Muscle layer of duodenum (tissue), 2 donors: ENCODE data around the gene C1orf116.

ENCODE experiments used
- H3K27ac ChIP-seq: one replicate; pipeline ENCODE4 v1.7.0; 2013; ENCODE audit warnings: mild to moderate bottlenecking, low read length
- H3K27me3 ChIP-seq: one replicate; pipeline ENCODE4 v1.7.0; 2013; ENCODE audit warnings: low read depth, mild to moderate bottlenecking, control low read depth, low read length
- H3K36me3 ChIP-seq, 2 donors: one replicate each; pipeline ENCODE4 v1.7.0; 2013; ENCODE audit warnings: low read length in 2 of 2, control low read depth in 1 of 2, mild to moderate bottlenecking in 1 of 2; ENCODE audit not compliant: insufficient read depth in 2 of 2, control insufficient read depth in 1 of 2
- H3K4me1 ChIP-seq, 2 donors: one replicate each; pipeline ENCODE4 v1.7.0; 2013; ENCODE audit warnings: low read length in 2 of 2, mild to moderate bottlenecking in 2 of 2, control low read depth in 1 of 2, moderate library complexity in 1 of 2; ENCODE audit not compliant: insufficient read depth in 2 of 2, control insufficient read depth in 1 of 2
- H3K4me3 ChIP-seq, 2 donors: one replicate each; pipeline ENCODE4 v1.7.0; 2013; ENCODE audit warnings: low read length in 2 of 2, low read depth in 1 of 2, mild to moderate bottlenecking in 1 of 2
- H3K9me3 ChIP-seq, 2 donors: one replicate each; pipeline ENCODE4 v1.7.0; 2013; ENCODE audit warnings: low read length in 2 of 2, control low read depth in 1 of 2, mild to moderate bottlenecking in 1 of 2; ENCODE audit not compliant: control insufficient read depth in 1 of 2
- donor health status: healthy.

Gene C1orf116

GRCh38 chr1:207004931-207005830 lies 27.4 kb downstream of the C1orf116 start:
- no peaks in the 10 kb centered on the region for H3K27me3 ChIP-seq
- no peak overlapping the region for H3K4me3 ChIP-seq
- no peaks in the 10 kb centered on the region for H3K9me3 ChIP-seq
- H3K36me3 ChIP-seq: no peaks in the 10 kb centered on the region
- H3K4me1 ChIP-seq: peaks cover 0 to 5% of the 10 kb centered on the region in 2 donors
- peak overlapping the region; percentile 41 for H3K27ac ChIP-seq

DNA sequence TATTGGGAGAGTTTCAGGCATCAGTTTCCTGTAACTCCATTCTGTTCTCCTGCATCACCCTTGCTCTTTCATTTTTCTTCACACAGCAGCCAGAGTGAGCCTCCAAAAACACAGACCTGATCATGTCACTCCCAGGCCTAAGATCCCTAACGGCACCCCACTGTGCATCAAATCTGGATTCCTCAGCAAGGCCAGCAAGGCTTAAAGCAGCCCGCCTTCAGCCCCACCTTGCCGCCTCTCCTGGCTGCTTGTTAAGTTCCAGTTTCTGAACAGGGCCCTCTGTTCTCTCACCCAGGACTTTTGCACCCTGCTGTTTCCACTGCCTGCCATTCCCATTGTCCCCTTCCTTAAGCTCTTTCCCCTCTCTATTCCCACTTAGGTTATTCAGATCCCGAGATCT lies 29.3 kb downstream of the C1orf116 start:
- Histone ChIP-seq H3K36me3 (no peaks in the 10 kb centered on the region), H3K4me3 (no peak overlapping the region), H3K9me3 (no peaks in the 10 kb centered on the region), H3K4me1 (peaks cover 0 to 5% of the 10 kb centered on the region in 2 donors), H3K27ac (no peak overlapping the region), H3K27me3 (no peaks in the 10 kb centered on the region)

DNA sequence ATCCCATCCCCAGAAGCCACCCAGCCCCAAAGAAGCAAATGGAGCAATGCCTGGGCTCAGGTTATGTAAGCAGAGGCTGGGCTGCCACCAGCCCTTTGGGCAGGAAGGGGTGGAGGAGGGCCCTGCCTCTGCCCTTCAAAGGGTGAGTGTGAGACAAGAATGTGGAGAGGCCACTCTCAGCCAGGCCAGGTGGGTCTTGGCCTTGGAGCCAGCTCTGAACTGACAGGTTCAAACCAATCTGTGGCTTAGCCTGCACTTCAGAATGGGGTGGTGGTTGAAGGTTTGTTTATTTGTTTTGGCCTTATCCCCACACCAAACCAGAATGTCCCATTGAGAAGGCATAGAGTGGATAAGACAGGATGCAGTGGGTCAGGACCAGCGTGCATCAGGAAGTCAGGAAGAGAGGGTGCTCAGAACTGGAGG lies 29.8 kb downstream of the C1orf116 start:
- H3K4me1 ChIP-seq: peaks cover 0 to 5% of the 10 kb centered on the region in 2 donors
- H3K4me3 ChIP-seq: no peak overlapping the region
- H3K27ac ChIP-seq: no peak overlapping the region
- H3K36me3 ChIP-seq: no peaks in the 10 kb centered on the region
- no peaks in the 10 kb centered on the region for H3K27me3 ChIP-seq
- H3K9me3 ChIP-seq: no peaks in the 10 kb centered on the region

DNA sequence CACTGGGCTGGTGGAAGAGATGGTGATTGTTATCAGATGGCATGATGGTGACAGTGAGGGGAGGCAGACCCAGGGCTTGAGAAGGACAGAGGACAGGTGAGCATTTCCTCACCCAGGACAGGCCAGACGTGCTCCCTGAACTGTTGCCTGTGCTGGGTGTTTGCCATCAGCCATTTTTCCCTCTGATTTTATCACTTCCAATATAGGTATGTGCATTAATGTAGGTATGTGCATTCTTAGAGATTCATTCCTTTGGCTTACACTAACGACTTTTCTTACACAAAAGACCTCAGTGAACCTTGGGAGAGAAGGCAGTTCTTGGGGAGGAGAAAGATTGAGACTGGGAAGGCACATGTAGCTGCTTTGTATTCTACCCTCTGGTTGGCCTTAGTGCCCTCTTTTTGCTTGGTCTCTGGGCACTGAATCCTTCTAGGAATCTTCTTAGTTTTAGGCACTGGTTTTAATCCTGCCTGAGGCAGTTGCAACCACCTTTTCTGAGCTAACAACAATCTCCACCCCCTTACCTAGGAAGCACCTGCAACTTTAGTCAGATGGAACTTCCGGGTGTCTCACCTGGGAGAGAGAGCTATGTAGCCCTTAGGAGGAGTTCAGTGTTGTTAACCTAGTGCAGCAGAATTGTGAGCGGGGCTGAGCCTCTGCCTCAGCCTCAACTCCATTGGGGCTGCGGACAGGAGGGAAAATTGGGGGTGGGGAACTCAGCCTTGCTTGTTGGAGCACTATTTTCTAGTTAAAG lies 30.9 kb downstream of the C1orf116 start:
- Histone ChIP-seq H3K27ac (no peak overlapping the region), H3K4me3 (no peak overlapping the region), H3K27me3 (no peaks in the 10 kb centered on the region), H3K36me3 (no peaks in the 10 kb centered on the region), H3K4me1 (peaks cover 0 to 5% of the 10 kb centered on the region in 2 donors), H3K9me3 (no peaks in the 10 kb centered on the region)

DNA sequence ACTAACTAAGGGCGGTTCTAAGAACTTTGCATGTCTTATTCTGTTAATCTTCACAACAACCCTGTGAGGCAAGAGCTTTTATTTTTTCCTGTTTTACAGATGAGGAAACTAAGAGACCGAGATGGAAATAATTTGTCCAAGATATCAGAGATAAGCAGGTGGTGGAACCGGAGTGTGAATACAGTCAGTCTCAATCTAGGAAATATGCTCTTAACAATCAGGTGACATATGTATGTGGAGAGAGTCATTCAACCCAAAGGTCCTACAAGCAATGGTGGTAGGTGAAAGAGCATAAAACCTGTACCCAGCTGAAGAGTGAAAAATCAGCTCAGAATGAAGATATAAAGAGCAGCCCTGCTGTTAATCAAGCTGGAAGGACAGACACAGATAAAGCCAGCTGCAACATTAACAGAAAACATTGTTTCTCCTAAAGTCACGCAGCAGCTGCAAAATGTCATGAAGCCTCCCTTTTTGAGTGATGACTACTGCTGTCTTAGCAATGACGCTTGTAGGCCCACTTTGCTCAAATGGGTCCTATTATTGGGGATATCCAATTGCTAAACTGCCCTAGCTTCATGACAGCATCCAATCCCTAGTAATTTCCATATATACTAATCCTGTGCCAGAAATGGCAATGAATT lies 31.8 kb downstream of the C1orf116 start:
- Histone ChIP-seq H3K27ac (no peak overlapping the region), H3K4me1 (peaks cover 0 to 2% of the 10 kb centered on the region in 2 donors), H3K27me3 (no peaks in the 10 kb centered on the region), H3K4me3 (no peak overlapping the region), H3K9me3 (no peaks in the 10 kb centered on the region), H3K36me3 (no peaks in the 10 kb centered on the region)

- Histone ChIP-seq H3K9me3 (no peaks in the 10 kb centered on the region), H3K27ac (no peak overlapping the region), H3K36me3 (no peaks in the 10 kb centered on the region), H3K4me1 (no peaks in the 10 kb centered on the region), H3K4me3 (no peak overlapping the region), H3K27me3 (no peaks in the 10 kb centered on the region)
Observed at GRCh38 chr1:206998816-206999215, 33.7 kb downstream of the C1orf116 start.

- Histone ChIP-seq H3K36me3 (no peaks in the 10 kb centered on the region), H3K27me3 (no peaks in the 10 kb centered on the region), H3K4me3 (no peak overlapping the region), H3K4me1 (no peaks in the 10 kb centered on the region), H3K27ac (no peak overlapping the region), H3K9me3 (no peaks in the 10 kb centered on the region)
Observed at GRCh38 chr1:206992790-206993189, 39.8 kb downstream of the C1orf116 start.

DNA sequence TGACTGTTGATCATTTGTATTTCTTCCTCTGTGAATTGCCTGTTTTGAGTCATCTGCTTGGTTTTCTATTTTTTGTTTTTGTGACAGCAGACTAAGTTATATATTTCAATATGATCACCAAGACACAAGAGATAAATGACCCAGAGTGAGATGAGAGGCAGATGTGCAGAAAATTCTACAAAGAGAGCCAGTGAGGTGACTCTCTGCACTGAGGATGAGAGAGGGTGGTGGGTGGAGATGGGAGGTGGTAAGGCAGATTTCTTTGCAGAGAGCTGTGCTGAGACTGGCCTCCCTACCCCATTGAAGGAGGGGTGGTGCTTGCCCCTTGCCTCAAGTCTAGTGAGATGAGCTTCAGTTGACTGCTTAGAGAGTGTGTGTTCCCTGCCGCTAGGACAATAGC lies 44.7 kb downstream of the C1orf116 start:
- Histone ChIP-seq H3K9me3 (no peaks in the 10 kb centered on the region), H3K27ac (no peak overlapping the region), H3K4me1 (no peaks in the 10 kb centered on the region), H3K36me3 (no peaks in the 10 kb centered on the region), H3K27me3 (no peaks in the 10 kb centered on the region), H3K4me3 (no peak overlapping the region)

DNA sequence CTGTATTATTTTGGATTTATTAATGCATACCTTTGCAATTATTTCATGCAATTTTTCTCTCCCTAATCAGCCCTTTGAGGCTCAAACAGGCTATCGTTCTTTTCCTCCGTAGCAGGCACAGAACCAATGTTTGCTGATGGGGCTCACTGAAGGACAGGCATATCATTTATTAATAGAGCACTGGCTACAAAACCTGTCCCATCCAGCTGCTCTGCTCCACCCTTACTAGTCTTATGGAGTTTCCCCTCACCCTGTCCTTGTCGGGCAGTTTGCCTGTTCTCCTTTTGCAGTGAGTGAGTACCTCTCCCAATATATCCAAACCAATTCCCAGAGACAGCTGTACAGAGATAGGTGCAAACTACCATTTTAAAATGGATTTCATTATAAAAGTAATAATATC lies 45.7 kb downstream of the C1orf116 start:
- Histone ChIP-seq H3K9me3 (no peaks in the 10 kb centered on the region), H3K4me1 (no peaks in the 10 kb centered on the region), H3K4me3 (no peak overlapping the region)

DNA sequence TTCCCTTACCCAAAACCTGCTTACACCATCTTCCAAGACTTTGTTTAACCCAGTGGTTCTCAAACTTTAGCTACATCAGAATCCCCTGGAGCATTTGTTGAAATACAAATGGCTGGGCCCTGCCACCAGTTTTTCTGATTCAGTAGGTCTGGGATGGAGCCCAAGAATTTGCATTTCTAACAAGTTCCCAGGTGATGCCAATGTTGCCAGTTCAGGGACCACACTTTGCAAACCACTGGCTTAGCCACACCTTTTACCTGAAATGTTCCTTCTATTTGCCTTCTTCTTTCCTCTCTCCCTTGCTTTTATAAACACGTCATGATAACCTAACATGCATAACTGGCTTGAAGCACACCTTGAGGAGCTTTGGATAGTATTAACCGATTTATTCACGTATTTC lies 46.2 kb downstream of the C1orf116 start:
- Histone ChIP-seq H3K4me3 (no peak overlapping the region), H3K36me3 (no peaks in the 10 kb centered on the region), H3K27ac (no peak overlapping the region), H3K27me3 (no peaks in the 10 kb centered on the region), H3K9me3 (no peaks in the 10 kb centered on the region), H3K4me1 (no peaks in the 10 kb centered on the region)

More for the DNA sequence above, 45.7 kb downstream of the C1orf116 start:
- H3K36me3 ChIP-seq: no peaks in the 10 kb centered on the region
- H3K27ac ChIP-seq: no peak overlapping the region
- H3K27me3 ChIP-seq: no peaks in the 10 kb centered on the region

GRCh38 chr1:206985162-206985749 lies 47.3 kb downstream of the C1orf116 start:
- H3K27me3 ChIP-seq: no peaks in the 10 kb centered on the region
- no peak overlapping the region for H3K4me3 ChIP-seq
- H3K9me3 ChIP-seq: no peaks in the 10 kb centered on the region
- H3K36me3 ChIP-seq: no peaks in the 10 kb centered on the region
- no peaks in the 10 kb centered on the region for H3K4me1 ChIP-seq
- H3K27ac ChIP-seq: no peak overlapping the region
